ENCODE data around the gene ZBTB20. TPM values are rescaled to one million over a fixed set of nuclear protein-coding genes. Genes with fewer than 3 reads are reported as not detected.
"Not testable (repeated sequence)": the region's sequence is repeated elsewhere in the genome, so short reads cannot be mapped to it uniquely, and the experiment has no call there.

The ZBTB20 gene
- total RNA-seq, 1 donor from 2014 or later: 23.5 TPM

- Histone ChIP-seq H3K27ac (ENCODE audit: low read depth, low read length) (peak overlapping the region; percentile 48), H3K4me3 (ENCODE audit: low read length in 3 of 3) (no peak overlapping the region), H3K4me1 (ENCODE audit: control insufficient read depth in 3 of 3, insufficient read depth in 3 of 3, low read length in 3 of 3) (peaks cover 0 to 3% (median 0%) of the 10 kb centered on the region in 3 donors), H3K9me3 (ENCODE audit: control insufficient read depth in 3 of 3, low read length in 3 of 3) (no peaks in the 10 kb centered on the region), H3K27me3 (ENCODE audit: control insufficient read depth in 3 of 3, insufficient read depth in 3 of 3, low read length in 3 of 3) (no peaks in the 10 kb centered on the region), H3K9ac (ENCODE audit: low read depth in 1 of 3, low read length in 3 of 3) (no peak overlapping the region), H3K36me3 (ENCODE audit: control insufficient read depth in 3 of 3, insufficient read depth in 3 of 3, low read length in 3 of 3) (peaks cover 3% of the 10 kb centered on the region in 3 donors)
These were observed 35.5 kb downstream of the ZBTB20 start for GRCh38 chr3:115111632-115112031.

GRCh38 chr3:115110830-115111229 lies 36.3 kb downstream of the ZBTB20 start:
- no peak overlapping the region for H3K4me3 ChIP-seq (ENCODE audit: low read length in 3 of 3)
- peak overlapping the region; percentile 27 for H3K27ac ChIP-seq (ENCODE audit: low read depth, low read length)
- peaks cover 0 to 3% (median 0%) of the 10 kb centered on the region in 3 donors for H3K4me1 ChIP-seq (ENCODE audit: control insufficient read depth in 3 of 3, insufficient read depth in 3 of 3, low read length in 3 of 3)

GRCh38 chr3:115110066-115110465 lies 37.0 kb downstream of the ZBTB20 start:
- H3K27me3 ChIP-seq (ENCODE audit: control insufficient read depth in 3 of 3, insufficient read depth in 3 of 3, low read length in 3 of 3); H3K36me3 ChIP-seq (ENCODE audit: control insufficient read depth in 3 of 3, insufficient read depth in 3 of 3, low read length in 3 of 3); H3K4me1 ChIP-seq (ENCODE audit: control insufficient read depth in 3 of 3, insufficient read depth in 3 of 3, low read length in 3 of 3); H3K9me3 ChIP-seq (ENCODE audit: control insufficient read depth in 3 of 3, low read length in 3 of 3): not testable (repeated sequence)
- Histone ChIP-seq H3K27ac (ENCODE audit: low read depth, low read length) (peak overlapping the region; percentile 69), H3K4me3 (ENCODE audit: low read length in 3 of 3) (peak overlapping the region in 1 of 3 donors; percentile 49), H3K9ac (ENCODE audit: low read depth in 1 of 3, low read length in 3 of 3) (peak overlapping the region in 1 of 3 donors; percentile 55)

More at GRCh38 chr3:115110830-115111229, 36.3 kb downstream of the ZBTB20 start:
- peaks cover 3% of the 10 kb centered on the region in 3 donors for H3K36me3 ChIP-seq (ENCODE audit: control insufficient read depth in 3 of 3, insufficient read depth in 3 of 3, low read length in 3 of 3)
- no peaks in the 10 kb centered on the region for H3K27me3 ChIP-seq (ENCODE audit: control insufficient read depth in 3 of 3, insufficient read depth in 3 of 3, low read length in 3 of 3)
- no peak overlapping the region for H3K9ac ChIP-seq (ENCODE audit: low read depth in 1 of 3, low read length in 3 of 3)
- H3K9me3 ChIP-seq (ENCODE audit: control insufficient read depth in 3 of 3, low read length in 3 of 3): no peaks in the 10 kb centered on the region

GRCh38 chr3:115108614-115109013 lies 38.5 kb downstream of the ZBTB20 start:
- no peaks in the 10 kb centered on the region for H3K9me3 ChIP-seq (ENCODE audit: control insufficient read depth in 3 of 3, low read length in 3 of 3)
- peaks cover 0 to 3% (median 0%) of the 10 kb centered on the region in 3 donors for H3K4me1 ChIP-seq (ENCODE audit: control insufficient read depth in 3 of 3, insufficient read depth in 3 of 3, low read length in 3 of 3)
- H3K9ac ChIP-seq (ENCODE audit: low read depth in 1 of 3, low read length in 3 of 3): peak overlapping the region in 1 of 3 donors; percentile 55
- no peaks in the 10 kb centered on the region for H3K27me3 ChIP-seq (ENCODE audit: control insufficient read depth in 3 of 3, insufficient read depth in 3 of 3, low read length in 3 of 3)
- H3K27ac ChIP-seq (ENCODE audit: low read depth, low read length): peak overlapping the region; percentile 69
- peak overlapping the region in 2 of 3 donors; percentile 26 to 47 for H3K4me3 ChIP-seq (ENCODE audit: low read length in 3 of 3)
- peaks cover 3% of the 10 kb centered on the region in 3 donors for H3K36me3 ChIP-seq (ENCODE audit: control insufficient read depth in 3 of 3, insufficient read depth in 3 of 3, low read length in 3 of 3)

- peak overlapping the region; percentile 16 for H3K27ac ChIP-seq (ENCODE audit: low read depth, low read length)
- no peaks in the 10 kb centered on the region for H3K9me3 ChIP-seq (ENCODE audit: control insufficient read depth in 3 of 3, low read length in 3 of 3)
These were observed 45.0 kb downstream of the ZBTB20 start for GRCh38 chr3:115102046-115102445.

GRCh38 chr3:115100806-115101205 lies 46.3 kb downstream of the ZBTB20 start:
- H3K27me3 ChIP-seq (ENCODE audit: control insufficient read depth in 3 of 3, insufficient read depth in 3 of 3, low read length in 3 of 3): no peaks in the 10 kb centered on the region
- H3K4me1 ChIP-seq (ENCODE audit: control insufficient read depth in 3 of 3, insufficient read depth in 3 of 3, low read length in 3 of 3): peaks cover 0 to 23% (median 11%) of the 10 kb centered on the region in 3 donors
- H3K27ac ChIP-seq (ENCODE audit: low read depth, low read length): peak overlapping the region; percentile 80
- H3K9me3 ChIP-seq (ENCODE audit: control insufficient read depth in 3 of 3, low read length in 3 of 3): no peaks in the 10 kb centered on the region
- no peaks in the 10 kb centered on the region for H3K36me3 ChIP-seq (ENCODE audit: control insufficient read depth in 3 of 3, insufficient read depth in 3 of 3, low read length in 3 of 3)
- peak overlapping the region; percentile 69 to 91 (median 75) for H3K4me3 ChIP-seq (ENCODE audit: low read length in 3 of 3)
- peak overlapping the region; percentile 79 to 82 (median 79) for H3K9ac ChIP-seq (ENCODE audit: low read depth in 1 of 3, low read length in 3 of 3)

More at GRCh38 chr3:115102046-115102445, 45.0 kb downstream of the ZBTB20 start:
- Histone ChIP-seq H3K27me3 (ENCODE audit: control insufficient read depth in 3 of 3, insufficient read depth in 3 of 3, low read length in 3 of 3) (no peaks in the 10 kb centered on the region), H3K9ac (ENCODE audit: low read depth in 1 of 3, low read length in 3 of 3) (peak overlapping the region in 2 of 3 donors; percentile 34 to 79), H3K4me3 (ENCODE audit: low read length in 3 of 3) (no peak overlapping the region), H3K4me1 (ENCODE audit: control insufficient read depth in 3 of 3, insufficient read depth in 3 of 3, low read length in 3 of 3) (peaks cover 0 to 18% (median 8%) of the 10 kb centered on the region in 3 donors), H3K36me3 (ENCODE audit: control insufficient read depth in 3 of 3, insufficient read depth in 3 of 3, low read length in 3 of 3) (no peaks in the 10 kb centered on the region)

- Histone ChIP-seq H3K9me3 (ENCODE audit: control insufficient read depth in 3 of 3, low read length in 3 of 3) (no peaks in the 10 kb centered on the region), H3K27me3 (ENCODE audit: control insufficient read depth in 3 of 3, insufficient read depth in 3 of 3, low read length in 3 of 3) (no peaks in the 10 kb centered on the region), H3K4me1 (ENCODE audit: control insufficient read depth in 3 of 3, insufficient read depth in 3 of 3, low read length in 3 of 3) (peaks cover 2 to 31% (median 16%) of the 10 kb centered on the region in 3 donors), H3K27ac (ENCODE audit: low read depth, low read length) (peak overlapping the region; percentile 80), H3K9ac (ENCODE audit: low read depth in 1 of 3, low read length in 3 of 3) (peak overlapping the region; percentile 79 to 82 (median 79)), H3K4me3 (ENCODE audit: low read length in 3 of 3) (peak overlapping the region; percentile 69 to 91 (median 75)), H3K36me3 (ENCODE audit: control insufficient read depth in 3 of 3, insufficient read depth in 3 of 3, low read length in 3 of 3) (no peaks in the 10 kb centered on the region)
These were observed 47.0 kb downstream of the ZBTB20 start for GRCh38 chr3:115099986-115100571.

GRCh38 chr3:115099134-115099985 lies 47.7 kb downstream of the ZBTB20 start:
- H3K9me3 ChIP-seq (ENCODE audit: control insufficient read depth in 3 of 3, low read length in 3 of 3): no peaks in the 10 kb centered on the region
- peaks cover 2 to 33% (median 17%) of the 10 kb centered on the region in 3 donors for H3K4me1 ChIP-seq (ENCODE audit: control insufficient read depth in 3 of 3, insufficient read depth in 3 of 3, low read length in 3 of 3)
- peak overlapping the region; percentile 79 to 82 (median 79) for H3K9ac ChIP-seq (ENCODE audit: low read depth in 1 of 3, low read length in 3 of 3)
- H3K27me3 ChIP-seq (ENCODE audit: control insufficient read depth in 3 of 3, insufficient read depth in 3 of 3, low read length in 3 of 3): no peaks in the 10 kb centered on the region
- peak overlapping the region; percentile 69 to 91 (median 75) for H3K4me3 ChIP-seq (ENCODE audit: low read length in 3 of 3)
- H3K36me3 ChIP-seq (ENCODE audit: control insufficient read depth in 3 of 3, insufficient read depth in 3 of 3, low read length in 3 of 3): no peaks in the 10 kb centered on the region
- H3K27ac ChIP-seq (ENCODE audit: low read depth, low read length): peak overlapping the region; percentile 80

GRCh38 chr3:115098354-115099073 lies 48.6 kb downstream of the ZBTB20 start:
- H3K4me1 ChIP-seq (ENCODE audit: control insufficient read depth in 3 of 3, insufficient read depth in 3 of 3, low read length in 3 of 3): peaks cover 2 to 33% (median 17%) of the 10 kb centered on the region in 3 donors
- peak overlapping the region in 2 of 3 donors; percentile 15 to 82 for H3K9ac ChIP-seq (ENCODE audit: low read depth in 1 of 3, low read length in 3 of 3)
- H3K27me3 ChIP-seq (ENCODE audit: control insufficient read depth in 3 of 3, insufficient read depth in 3 of 3, low read length in 3 of 3): no peaks in the 10 kb centered on the region
- H3K36me3 ChIP-seq (ENCODE audit: control insufficient read depth in 3 of 3, insufficient read depth in 3 of 3, low read length in 3 of 3): no peaks in the 10 kb centered on the region
- peak overlapping the region in 1 of 3 donors; percentile 91 for H3K4me3 ChIP-seq (ENCODE audit: low read length in 3 of 3)
- H3K27ac ChIP-seq (ENCODE audit: low read depth, low read length): no peak overlapping the region
- H3K9me3 ChIP-seq (ENCODE audit: control insufficient read depth in 3 of 3, low read length in 3 of 3): no peaks in the 10 kb centered on the region
